Cardiac fibroblast (primary cell): ENCODE data around the gene DNAJC11.

Experiments
- DNase-seq, 2 donors: peaks; one replicate each; pipeline versions ENCODE4 v3.0.0 to v3.0.0-alpha.2; 2010; ENCODE audit warnings: low read depth in 2 of 2
- H3K4me3 ChIP-seq, 2 donors: replicated peaks in 1 of 2; 1 replicate in 1 of 2; 2 replicates in 1 of 2; pipeline ENCODE4 v1.5.1; 2011; ENCODE audit warnings: low read depth in 2 of 2, low read length in 2 of 2, mild to moderate bottlenecking in 2 of 2, moderate library complexity in 1 of 2
- CTCF ChIP-seq: IDR thresholded peaks from one replicate; pipeline ENCODE4 v1.5.1; 2011; ENCODE audit warnings: low read depth, mild to moderate bottlenecking, low read length, inconsistent platforms

DNAJC11 gene

GRCh38 chr1:6695868-6696267 is 5.7 kb downstream of the DNAJC11 start:
- no peak for TF ChIP-seq CTCF
- no peak for DNase-seq
- no peak overlapping the region for H3K4me3 ChIP-seq

GRCh38 chr1:6694121-6694713 is 7.4 kb downstream of the DNAJC11 start:
- no peak overlapping the region for H3K4me3 ChIP-seq
- TF ChIP-seq CTCF = no peak
- DNase-seq = no peak

GRCh38 chr1:6692956-6693355 is 8.7 kb downstream of the DNAJC11 start:
- no peak for TF ChIP-seq CTCF
- no peak overlapping the region for H3K4me3 ChIP-seq
- DNase-seq = no peak

- peak in 1 of 2 donors; percentile 63 for DNase-seq
- TF ChIP-seq CTCF = no peak
Observed at GRCh38 chr1:6691507-6691906, 10.1 kb downstream of the DNAJC11 start.

GRCh38 chr1:6690186-6690585 is 11.4 kb downstream of the DNAJC11 start:
- H3K4me3 ChIP-seq = no peak overlapping the region
- DNase-seq = no peak
- no peak for TF ChIP-seq CTCF

More at GRCh38 chr1:6691507-6691906, 10.1 kb downstream of the DNAJC11 start:
- no peak overlapping the region for H3K4me3 ChIP-seq

GRCh38 chr1:6688757-6689156 is 12.9 kb downstream of the DNAJC11 start:
- DNase-seq = no peak
- TF ChIP-seq CTCF = no peak

GRCh38 chr1:6688001-6688400 is 13.6 kb downstream of the DNAJC11 start:
- H3K4me3 ChIP-seq = no peak overlapping the region
- no peak for TF ChIP-seq CTCF
- DNase-seq = peak; percentile 17 to 55

More at GRCh38 chr1:6688757-6689156, 12.9 kb downstream of the DNAJC11 start:
- H3K4me3 ChIP-seq = no peak overlapping the region
